Common myeloid progenitor, CD34-positive (primary cell): ENCODE results near the gene HOXD4.
A peak's percentile ranks its signal among the peaks of the same experiment; 100 is the strongest.

Experiments used
- CTCF ChIA-PET: fragments of 350-600 bp; sonication (Branson Sonifier 250); formaldehyde crosslinking; loops from one replicate; lab custom pipeline; 2021; ENCODE audit warnings: antibody characterized with exemption; lab: Charles Lee
- POLR2A ChIA-PET: fragments of 350-600 bp; sonication (Branson Sonifier 250); formaldehyde crosslinking; loops from one replicate; lab custom pipeline; 2021; ENCODE audit warnings: antibody characterized with exemption; lab: Charles Lee
- DNase-seq, 3 donors: peaks; one replicate each; pipeline versions ENCODE4 v3.0.0 to v3.0.0-alpha.2; 2013
- H3K27ac ChIP-seq, 2 experiments: 1 replicate in 1 of 2; 2 replicates in 1 of 2; pipeline ENCODE4 v1.7.0; 2013; ENCODE audit warnings: inconsistent platforms in 2 of 2, low read length in 2 of 2, mild to moderate bottlenecking in 2 of 2, low read depth in 1 of 2, moderate library complexity in 1 of 2; ENCODE audit not compliant: severe bottlenecking in 2 of 2, insufficient read depth in 1 of 2, poor library complexity in 1 of 2
- H3K27me3 ChIP-seq, 5 experiments: replicated peaks in 2 of 5; 1 replicate in 3 of 5; 2 replicates in 2 of 5; pipeline versions ENCODE4 v1.6.1 to v1.7.0; 2013; ENCODE audit warnings: low read length in 4 of 5, mild to moderate bottlenecking in 2 of 5, moderate library complexity in 2 of 5, inconsistent platforms in 1 of 5; ENCODE audit not compliant: insufficient read depth in 5 of 5, control insufficient read depth in 4 of 5
- H3K36me3 ChIP-seq, 4 experiments: 1 replicate in 2 of 4; 2 replicates in 2 of 4; pipeline versions ENCODE4 v1.6.1 to v1.7.0; 2013; ENCODE audit warnings: low read length in 3 of 4, control low read depth in 1 of 4, mild to moderate bottlenecking in 1 of 4; ENCODE audit not compliant: control insufficient read depth in 4 of 4, insufficient read depth in 4 of 4
- H3K4me1 ChIP-seq, 4 experiments: 1 replicate in 3 of 4; 2 replicates in 1 of 4; pipeline versions ENCODE4 v1.6.1 to v1.7.1; 2013; ENCODE audit warnings: low read length in 3 of 4, mild to moderate bottlenecking in 3 of 4, control low read depth in 1 of 4, inconsistent platforms in 1 of 4, moderate library complexity in 1 of 4; ENCODE audit not compliant: control insufficient read depth in 4 of 4, insufficient read depth in 4 of 4; ENCODE audit errors: control extremely low read depth in 1 of 4
- H3K4me3 ChIP-seq, 7 experiments: 1 replicate in 4 of 7; 2 replicates in 3 of 7; pipeline versions ENCODE4 v1.5.1 to v1.7.0; 2013; ENCODE audit warnings: mild to moderate bottlenecking in 7 of 7, low read length in 6 of 7, moderate library complexity in 6 of 7, inconsistent platforms in 2 of 7, low read depth in 2 of 7, control low read depth in 1 of 7; ENCODE audit not compliant: insufficient read depth in 4 of 7, control insufficient read depth in 1 of 7; ENCODE audit errors: extremely low read depth in 1 of 7
- H3K9me3 ChIP-seq, 5 experiments: 1 replicate in 4 of 5; 2 replicates in 1 of 5; pipeline versions ENCODE4 v1.6.1 to v1.7.1; 2013; ENCODE audit warnings: low read length in 4 of 5, mild to moderate bottlenecking in 2 of 5, inconsistent platforms in 1 of 5, low read depth in 1 of 5, moderate library complexity in 1 of 5; ENCODE audit not compliant: control insufficient read depth in 4 of 5, insufficient read depth in 2 of 5; ENCODE audit errors: control extremely low read depth in 1 of 5
- WGBS: methylation state at CpG from one replicate; pipeline ENCODE4 v1.1.5; 2013; ENCODE audit not compliant: insufficient coverage; 5-methylcytosine and 5-hydroxymethylcytosine counted together

The HOXD4 gene

GRCh38 chr2:176162911-176163671 is 11.7 kb downstream of the HOXD4 start:
- Histone ChIP-seq H3K27ac (no peak overlapping the region), H3K27me3 (peaks cover 23 to 100% (median 77%) of the 10 kb centered on the region in 5 experiments), H3K9me3 (peaks cover 0 to 21% (median 0%) of the 10 kb centered on the region in 5 experiments), H3K4me3 (no peak overlapping the region), H3K4me1 (peaks cover 0 to 16% (median 14%) of the 10 kb centered on the region in 4 experiments), H3K36me3 (no peaks in the 10 kb centered on the region)
- DNase-seq, result no peak
- CTCF ChIA-PET, result interaction anchor here (0.9 to 2.4 kb wide), 9 partner anchors 8 to 474 kb away, joined by 3 to 13 read pairs (median 4); no protein-coding TSS in a partner anchor
- 3% methylated on average over 13 of the region's 29 CpGs for WGBS
- POLR2A ChIA-PET, result no interaction called here

- peaks cover 23 to 96% (median 75%) of the 10 kb centered on the region in 5 experiments for H3K27me3 ChIP-seq
- no peak overlapping the region for H3K27ac ChIP-seq
- 7% methylated on average over 5 of the region's 12 CpGs for WGBS
- DNase-seq, result no peak
- H3K9me3 ChIP-seq, result peaks cover 0 to 21% (median 0%) of the 10 kb centered on the region in 5 experiments
- H3K4me1 ChIP-seq, result peaks cover 0 to 16% (median 14%) of the 10 kb centered on the region in 4 experiments
- H3K4me3 ChIP-seq, result no peak overlapping the region
- ChIA-PET POLR2A (no interaction called here), CTCF (interaction anchor here (1.1 kb wide), 1 partner anchor 23 kb away, joined by 4 read pairs; no protein-coding TSS in a partner anchor)
- H3K36me3 ChIP-seq, result no peaks in the 10 kb centered on the region
These were observed 12.3 kb downstream of the HOXD4 start for GRCh38 chr2:176163672-176164056.

- ChIA-PET POLR2A (no interaction called here), CTCF (interaction anchor here (1.1 to 3.0 kb wide), 3 partner anchors 12 to 24 kb away, joined by 3 to 14 read pairs (median 4); no protein-coding TSS in a partner anchor)
- no peaks in the 10 kb centered on the region for H3K36me3 ChIP-seq
- peaks cover 0 to 21% (median 0%) of the 10 kb centered on the region in 5 experiments for H3K9me3 ChIP-seq
- WGBS, result 16% methylated on average over 9 of the region's 13 CpGs
- no peak for DNase-seq
- no peak overlapping the region for H3K27ac ChIP-seq
- no peak overlapping the region for H3K4me3 ChIP-seq
- H3K4me1 ChIP-seq, result peaks cover 0 to 16% (median 14%) of the 10 kb centered on the region in 4 experiments
- peaks cover 23 to 98% (median 80%) of the 10 kb centered on the region in 5 experiments for H3K27me3 ChIP-seq
These were observed 12.9 kb downstream of the HOXD4 start for GRCh38 chr2:176164201-176164600.

- ChIA-PET POLR2A (no interaction called here), CTCF (interaction anchor here (1.1 to 3.0 kb wide), 4 partner anchors 11 to 24 kb away, joined by 3 to 14 read pairs (median 4); no protein-coding TSS in a partner anchor)
- H3K9me3 ChIP-seq, result peaks cover 0 to 21% (median 0%) of the 10 kb centered on the region in 5 experiments
- H3K27me3 ChIP-seq, result peaks cover 26 to 98% (median 81%) of the 10 kb centered on the region in 5 experiments
- DNase-seq, result no peak
- 3% methylated on average over 49 of the region's 52 CpGs for WGBS
- H3K4me1 ChIP-seq, result peaks cover 0 to 14% (median 12%) of the 10 kb centered on the region in 4 experiments
- no peaks in the 10 kb centered on the region for H3K36me3 ChIP-seq
- no peak overlapping the region for H3K27ac ChIP-seq
- H3K4me3 ChIP-seq, result peak overlapping the region in 3 of 7 experiments; percentile 11 to 43 (median 25)
These were observed 13.4 kb downstream of the HOXD4 start for GRCh38 chr2:176164611-176165369.

GRCh38 chr2:176165370-176166050 is 14.2 kb downstream of the HOXD4 start:
- Histone ChIP-seq H3K27me3 (peaks cover 26 to 98% (median 82%) of the 10 kb centered on the region in 5 experiments), H3K9me3 (peaks cover 0 to 21% (median 0%) of the 10 kb centered on the region in 5 experiments), H3K4me1 (peaks cover 0 to 14% (median 12%) of the 10 kb centered on the region in 4 experiments), H3K36me3 (no peaks in the 10 kb centered on the region), H3K27ac (no peak overlapping the region), H3K4me3 (peak overlapping the region in 2 of 7 experiments; percentile 25 to 43)
- ChIA-PET POLR2A (no interaction called here), CTCF (interaction anchor here (1.3 to 3.0 kb wide), 4 partner anchors 10 to 389 kb away, joined by 3 to 14 read pairs (median 4); no protein-coding TSS in a partner anchor)
- no peak for DNase-seq
- 4% methylated on average over 12 of the region's 26 CpGs for WGBS

- H3K36me3 ChIP-seq, result no peaks in the 10 kb centered on the region
- no peak overlapping the region for H3K27ac ChIP-seq
- CTCF ChIA-PET, result interaction anchor here (0.8 to 3.0 kb wide), 5 partner anchors 8 to 388 kb away, joined by 3 to 14 read pairs (median 3); no protein-coding TSS in a partner anchor
- H3K4me3 ChIP-seq, result no peak overlapping the region
- peaks cover 26 to 98% (median 82%) of the 10 kb centered on the region in 5 experiments for H3K27me3 ChIP-seq
- POLR2A ChIA-PET, result no interaction called here
- peaks cover 0 to 14% (median 12%) of the 10 kb centered on the region in 4 experiments for H3K4me1 ChIP-seq
- 13% methylated on average over 1 of the region's 2 CpGs for WGBS
- H3K9me3 ChIP-seq, result peaks cover 0 to 21% (median 0%) of the 10 kb centered on the region in 5 experiments
- no peak for DNase-seq
These were observed 14.9 kb downstream of the HOXD4 start for GRCh38 chr2:176166272-176166671.
